Left ventricle myocardium inferior (tissue), 1 donor: Measurements from ENCODE around the gene FAM47C. TPM values are rescaled to one million over a fixed set of nuclear protein-coding genes. Genes with fewer than 3 reads are reported as not detected.
"Not testable (repeated sequence)": the region's sequence is repeated elsewhere in the genome, so short reads cannot be mapped to it uniquely, and the experiment has no call there.

Experiments
- DNase-seq: peaks from one replicate; pipeline ENCODE4 v3.0.0-alpha.2; 2020
- H3K27ac ChIP-seq: fragments of 200-600 bp; replicated peaks from 2 replicates; pipeline ENCODE4 v1.8.0; 2021
- H3K27me3 ChIP-seq: fragments of 200-600 bp; 2 replicates; pipeline ENCODE4 v1.8.0; 2021; ENCODE audit warnings: low read depth
- H3K36me3 ChIP-seq: fragments of 200-600 bp; 2 replicates; pipeline ENCODE4 v1.8.0; 2021
- H3K4me1 ChIP-seq: fragments of 200-600 bp; 2 replicates; pipeline ENCODE4 v1.8.0; 2021
- H3K4me3 ChIP-seq: fragments of 200-600 bp; 2 replicates; pipeline ENCODE4 v1.8.0; 2021; ENCODE audit warnings: mild to moderate bottlenecking, moderate library complexity
- H3K9me3 ChIP-seq: fragments of 200-600 bp; replicated peaks from 2 replicates; pipeline ENCODE4 v1.8.0; 2021
- intact Hi-C: fragments of 100-400 bp; cut with micrococcal nuclease; formaldehyde crosslinking; loops from one replicate; pipeline ENCODE4 v1.11.0; 2022
- total RNA-seq: library from RNA; stranded (reverse); fragmentation: NEBNext Ultra II Directional; extraction: Animal tissue kit (Norgen Biotek cat#: 25700); gene quantifications from one replicate; pipeline ENCODE4 v1.2.1, GENCODE V29; 2021
- TF ChIP-seq, protein P1 (sequence below): fragments of 200-600 bp; IDR thresholded peaks from 2 replicates; pipeline ENCODE4 v1.8.0; 2021; ENCODE audit warnings: antibody characterized with exemption, mild to moderate bottlenecking, borderline replicate concordance
- donor health status: DM: no; HTN: yes; CAD: no; lungs with severe emphysema.

FAM47C gene
- total RNA-seq, 1 donor from 2014 or later, result not detected

DNA sequence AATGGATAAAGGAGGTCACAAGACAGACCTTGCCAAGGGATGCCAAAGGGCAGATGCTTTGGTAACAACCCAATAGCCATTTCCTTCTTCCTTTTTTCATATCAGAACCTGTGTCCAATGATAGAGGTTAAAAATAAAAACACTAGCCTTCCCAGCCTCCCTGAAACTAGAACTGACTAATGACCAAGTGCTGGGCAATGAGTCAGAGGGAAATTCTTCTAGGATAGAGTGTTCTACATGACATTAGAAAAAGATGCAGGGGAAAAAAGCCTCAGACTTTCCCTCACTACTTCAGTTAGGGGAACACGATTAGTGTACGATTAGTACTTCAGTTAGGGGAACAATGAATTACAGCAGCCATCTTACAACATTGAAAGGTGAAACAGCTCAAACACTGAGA, 29.3 kb upstream of the FAM47C start:
- Histone ChIP-seq H3K36me3 (no peaks in the 10 kb centered on the region), H3K4me3 (no peak overlapping the region), H3K4me1 (no peaks in the 10 kb centered on the region), H3K27ac (no peak overlapping the region), H3K27me3 (peaks cover 17% of the 10 kb centered on the region), H3K9me3 (no peaks in the 10 kb centered on the region)
- intact Hi-C loops, result no loop called here
- DNase-seq, result no peak
- TF ChIP-seq, protein P1, sequence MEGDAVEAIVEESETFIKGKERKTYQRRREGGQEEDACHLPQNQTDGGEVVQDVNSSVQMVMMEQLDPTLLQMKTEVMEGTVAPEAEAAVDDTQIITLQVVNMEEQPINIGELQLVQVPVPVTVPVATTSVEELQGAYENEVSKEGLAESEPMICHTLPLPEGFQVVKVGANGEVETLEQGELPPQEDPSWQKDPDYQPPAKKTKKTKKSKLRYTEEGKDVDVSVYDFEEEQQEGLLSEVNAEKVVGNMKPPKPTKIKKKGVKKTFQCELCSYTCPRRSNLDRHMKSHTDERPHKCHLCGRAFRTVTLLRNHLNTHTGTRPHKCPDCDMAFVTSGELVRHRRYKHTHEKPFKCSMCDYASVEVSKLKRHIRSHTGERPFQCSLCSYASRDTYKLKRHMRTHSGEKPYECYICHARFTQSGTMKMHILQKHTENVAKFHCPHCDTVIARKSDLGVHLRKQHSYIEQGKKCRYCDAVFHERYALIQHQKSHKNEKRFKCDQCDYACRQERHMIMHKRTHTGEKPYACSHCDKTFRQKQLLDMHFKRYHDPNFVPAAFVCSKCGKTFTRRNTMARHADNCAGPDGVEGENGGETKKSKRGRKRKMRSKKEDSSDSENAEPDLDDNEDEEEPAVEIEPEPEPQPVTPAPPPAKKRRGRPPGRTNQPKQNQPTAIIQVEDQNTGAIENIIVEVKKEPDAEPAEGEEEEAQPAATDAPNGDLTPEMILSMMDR, result no peak

DNA sequence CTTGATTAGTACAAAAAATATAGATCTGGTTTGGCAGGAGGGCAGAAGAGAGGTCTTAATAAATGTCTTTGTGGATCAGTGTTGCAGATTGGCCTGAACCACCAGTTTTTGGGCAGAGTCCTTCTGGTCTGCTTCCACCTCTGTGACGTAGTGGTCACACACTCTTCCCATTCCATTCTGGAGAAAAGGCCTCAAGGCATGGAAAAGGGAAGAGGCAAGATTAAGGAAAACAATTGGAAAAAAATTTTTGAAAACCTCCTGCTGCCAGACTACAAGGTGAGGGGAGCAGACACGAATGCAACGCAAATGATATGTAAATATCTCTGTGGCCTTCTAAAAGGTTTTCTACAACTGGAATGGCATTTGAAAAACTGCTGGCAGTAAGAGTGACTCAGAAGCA, 24.3 kb upstream of the FAM47C start:
- no peak for DNase-seq
- TF ChIP-seq, protein P1, result no peak
- H3K27me3 ChIP-seq, result peaks cover 35% of the 10 kb centered on the region
- no peaks in the 10 kb centered on the region for H3K4me1 ChIP-seq
- intact Hi-C loops, result no loop called here
- H3K27ac ChIP-seq, result no peak overlapping the region
- H3K9me3 ChIP-seq, result no peaks in the 10 kb centered on the region
- no peaks in the 10 kb centered on the region for H3K36me3 ChIP-seq
- no peak overlapping the region for H3K4me3 ChIP-seq

DNA sequence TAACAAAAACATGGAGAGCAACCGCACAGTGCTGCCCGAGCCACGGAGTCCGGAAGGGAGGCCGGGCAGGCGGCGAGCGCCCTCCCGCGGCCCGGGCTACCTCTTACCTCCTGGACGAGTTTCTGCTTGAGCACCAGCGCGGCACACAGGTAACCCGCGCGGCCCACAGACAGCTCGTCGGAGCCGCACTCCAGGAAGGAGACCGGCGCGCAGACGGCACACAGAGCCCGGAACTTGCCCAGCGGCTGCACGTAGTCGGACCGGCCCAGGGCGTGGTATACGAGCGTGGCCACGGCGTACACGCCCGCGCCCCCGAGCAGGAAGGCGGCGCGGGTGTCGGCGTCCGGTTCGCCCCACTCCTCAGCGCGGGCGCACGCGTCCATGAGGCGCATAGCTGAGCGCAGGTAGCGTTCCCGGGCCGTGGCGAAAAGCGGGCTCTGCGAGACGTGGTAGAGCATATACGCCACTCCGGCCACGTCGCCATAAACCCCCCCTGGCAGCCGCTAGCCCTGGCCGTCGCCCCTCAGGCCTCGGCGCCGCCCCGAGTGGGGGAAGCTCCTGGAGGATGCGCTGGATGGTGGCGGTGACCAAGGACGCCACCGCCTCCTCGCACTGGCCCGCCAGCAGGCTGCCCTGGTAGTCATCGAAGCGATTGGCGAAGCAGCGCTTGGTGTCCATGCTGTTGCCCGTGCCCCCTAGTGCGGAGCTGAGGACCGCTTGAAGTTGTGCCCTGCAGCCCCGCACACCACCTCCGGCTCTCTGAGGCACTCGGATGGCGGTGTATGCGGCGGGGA, 22.6 kb upstream of the FAM47C start:
- H3K9me3 ChIP-seq, H3K4me1 ChIP-seq, DNase-seq, H3K36me3 ChIP-seq, intact Hi-C loops, H3K27ac ChIP-seq: not testable (repeated sequence)
- peak overlapping the region; percentile 14 for H3K4me3 ChIP-seq
- peaks cover 30% of the 10 kb centered on the region for H3K27me3 ChIP-seq

DNA sequence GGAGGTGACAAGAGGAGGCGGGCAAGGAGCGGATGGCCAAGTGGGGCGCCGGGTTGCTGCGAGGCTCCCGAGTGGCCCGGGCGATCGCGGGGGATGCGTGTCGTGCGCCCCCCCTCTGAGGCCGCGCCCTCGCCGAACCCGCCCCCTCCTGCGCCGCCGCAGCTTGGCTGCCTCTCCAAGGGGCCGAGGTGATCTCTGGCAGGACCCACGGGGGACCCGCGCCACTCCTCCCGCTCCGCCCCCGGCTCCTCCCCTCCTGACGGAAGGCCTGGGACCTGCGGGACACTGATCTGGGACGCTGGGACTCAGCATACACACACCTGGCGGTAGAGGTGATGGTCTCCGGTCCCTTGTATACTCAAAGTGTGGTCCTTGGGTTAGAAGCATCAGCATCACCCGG, 21.9 kb upstream of the FAM47C start:
- peak overlapping the region; percentile 14 for H3K4me3 ChIP-seq
- no peak overlapping the region for H3K27ac ChIP-seq
- H3K9me3 ChIP-seq, result no peaks in the 10 kb centered on the region
- no peaks in the 10 kb centered on the region for H3K36me3 ChIP-seq
- TF ChIP-seq, protein P1, result no peak
- no peaks in the 10 kb centered on the region for H3K4me1 ChIP-seq
- peaks cover 26% of the 10 kb centered on the region for H3K27me3 ChIP-seq
- intact Hi-C loops, result no loop called here
- no peak for DNase-seq

DNA sequence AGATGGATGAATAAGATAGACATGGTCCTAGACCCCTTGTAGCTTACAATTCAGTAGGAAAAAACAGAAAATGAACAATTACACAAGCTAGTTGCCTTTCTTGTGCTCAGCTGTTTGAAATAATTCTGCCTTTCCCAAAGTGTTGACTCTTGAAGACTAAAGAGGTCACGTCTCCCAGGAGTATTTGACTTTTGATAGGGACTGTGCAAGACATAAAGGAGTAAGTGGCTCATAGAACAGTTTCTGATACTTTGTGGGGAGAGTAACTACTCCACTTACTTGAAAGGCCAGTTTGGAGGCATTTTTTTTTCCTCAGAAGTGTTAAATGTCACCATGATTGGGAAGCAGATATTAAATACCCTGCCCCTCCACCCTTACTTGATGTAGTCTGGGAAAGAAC, 21.0 kb upstream of the FAM47C start:
- H3K4me3 ChIP-seq, H3K36me3 ChIP-seq, H3K9me3 ChIP-seq, intact Hi-C loops, H3K27ac ChIP-seq, H3K4me1 ChIP-seq, DNase-seq: not testable (repeated sequence)
- H3K27me3 ChIP-seq, result peaks cover 25% of the 10 kb centered on the region

DNA sequence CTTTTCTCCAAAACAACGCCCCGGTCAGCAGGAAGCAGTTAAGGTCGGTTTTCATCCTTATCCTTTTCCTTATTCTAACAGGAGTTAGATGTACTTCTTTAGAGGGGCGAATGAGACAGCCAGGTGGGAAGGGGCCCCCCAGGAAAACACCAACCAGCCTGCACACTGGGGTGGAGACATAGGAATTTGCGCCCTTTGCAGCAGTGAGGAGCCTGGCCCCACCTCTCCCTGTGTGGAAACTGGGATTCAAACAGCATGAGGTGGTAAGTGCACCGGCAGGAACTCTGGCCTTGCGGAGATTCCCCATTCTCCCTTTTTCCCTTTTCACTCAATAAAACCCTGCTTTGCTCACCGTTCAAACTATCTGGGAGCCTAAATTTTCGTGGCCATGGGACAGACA, 8.0 kb upstream of the FAM47C start:
- intact Hi-C loops, result no loop called here
- H3K4me1 ChIP-seq, result no peaks in the 10 kb centered on the region
- H3K27ac ChIP-seq, result no peak overlapping the region

More for the DNA sequence above, 8.0 kb upstream of the FAM47C start:
- no peak for DNase-seq
- TF ChIP-seq, protein P1, result no peak
- Histone ChIP-seq H3K36me3 (no peaks in the 10 kb centered on the region), H3K4me3 (no peak overlapping the region), H3K9me3 (no peaks in the 10 kb centered on the region), H3K27me3 (no peaks in the 10 kb centered on the region)
